Ishikawa (cell line): ENCODE results near the gene TMEM266.

Source experiments
- CEBPB ChIP-seq: IDR thresholded peaks from 2 replicates; pipeline ENCODE4 v1.6.1; 2012
- MAX ChIP-seq: IDR thresholded peaks from 2 replicates; pipeline ENCODE4 v1.6.1; 2012

GRCh38 chr15:76208786-76209424 lies 149.1 kb downstream of the TMEM266 start:
- TF ChIP-seq CEBPB (no peak), MAX (no peak)
